ENCODE results near the gene SLC16A7.

DNA sequence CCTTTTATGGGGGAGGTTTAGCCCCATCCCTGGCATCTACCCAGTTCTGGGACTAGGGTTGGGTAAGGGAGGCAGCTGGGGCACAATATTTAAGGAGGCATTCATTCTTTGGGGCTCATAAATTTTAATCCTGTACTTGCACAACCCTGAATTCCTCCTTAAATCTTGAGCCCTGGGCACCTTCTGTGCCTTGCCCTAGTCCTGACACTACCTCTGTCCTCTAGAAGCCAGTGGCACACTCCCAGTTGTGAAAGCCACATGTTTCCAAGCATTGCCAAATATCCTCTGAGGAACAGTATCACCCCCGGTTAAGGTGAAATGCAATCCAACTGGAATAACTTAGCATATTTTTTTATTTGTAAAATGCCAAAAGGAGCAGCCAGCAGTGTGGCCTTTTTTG is 36.6 kb downstream of the SLC16A7 start:
- TF ChIP-seq POLR2A (IDR thresholded peaks at IDR 0.05; ENCODE audit: low read length): no peak
- no peak for TF ChIP-seq GATA1 (IDR thresholded peaks at IDR 0.05; ENCODE audit: low read depth, low read length)

All from erythroblast (primary cell).